K562 (cell line): ENCODE measurements around the gene TMEM222. TPM values are rescaled to one million over a fixed set of nuclear protein-coding genes. Genes with fewer than 3 reads are reported as not detected.
A peak's percentile ranks its signal among the peaks of the same experiment; 100 is the strongest.

Source experiments
- ATF1 ChIP-seq, 2 experiments: fragments of 450-650 bp in 1 of 2; IDR thresholded peaks; 2 replicates each; pipeline ENCODE4 v1.6.1; 2016; ENCODE audit warnings: missing compliant biosample characterization in 1 of 2, missing genetic modification characterization in 1 of 2
- ELF1 ChIP-seq: fragments of 200-800 bp; sonication (Bioruptor generic); IDR thresholded peaks from 2 replicates; pipeline ENCODE4 v1.6.1; 2016; ENCODE audit warnings: missing genetic modification characterization, missing compliant biosample characterization
- ERF ChIP-seq: fragments of 450-650 bp; formaldehyde crosslinking; IDR thresholded peaks from 2 replicates; pipeline ENCODE4 v1.4.0; 2020; ENCODE audit warnings: mild to moderate bottlenecking, mixed read lengths
- ETS1 ChIP-seq: conservative IDR thresholded peaks from 2 replicates; pipeline ENCODE4 v1.6.1; 2011; ENCODE audit warnings: low read depth, mild to moderate bottlenecking, low read length; ENCODE audit not compliant: control insufficient read depth
- HBP1 ChIP-seq: fragments of 450-650 bp; formaldehyde crosslinking; IDR thresholded peaks from 2 replicates; pipeline ENCODE4 v1.4.0; 2022; ENCODE audit warnings: missing genetic modification characterization
- HDAC8 ChIP-seq: fragments of 450-650 bp; IDR thresholded peaks from 2 replicates; pipeline ENCODE4 v1.6.1; 2016; ENCODE audit warnings: mild to moderate bottlenecking, missing genetic modification characterization, moderate library complexity, missing compliant biosample characterization
- HMG20B ChIP-seq: fragments of 250-450 bp; sonication (Bioruptor Pico); IDR thresholded peaks from 2 replicates; pipeline ENCODE4 v1.5.0; 2021; ENCODE audit warnings: mild to moderate bottlenecking
- HMGN3 ChIP-seq: IDR thresholded peaks from 2 replicates; pipeline ENCODE4 v1.6.1; 2011; ENCODE audit warnings: borderline replicate concordance, low read depth, mild to moderate bottlenecking, mixed read lengths, low read length; ENCODE audit not compliant: insufficient read length; ENCODE audit errors: extremely low read depth
- KAT7 ChIP-seq: sonication (generic); formaldehyde crosslinking; IDR thresholded peaks from 2 replicates; pipeline ENCODE4 v1.8.0; 2022; ENCODE audit warnings: missing genetic modification reagents, mild to moderate bottlenecking, borderline replicate concordance
- MAFK ChIP-seq: IDR thresholded peaks from 2 replicates; pipeline ENCODE4 v1.6.1; 2011; ENCODE audit warnings: low read length, improper control_type of control experiment
- RCOR1 ChIP-seq, 2 experiments: IDR thresholded peaks; 2 replicates each; pipeline ENCODE4 v1.6.1; 2012; ENCODE audit warnings: low read depth in 2 of 2, low read length in 2 of 2, borderline replicate concordance in 1 of 2, improper control_type of control experiment in 1 of 2
- RFX5 ChIP-seq: IDR thresholded peaks from 2 replicates; pipeline ENCODE4 v1.6.1; 2011; ENCODE audit warnings: low read depth, mild to moderate bottlenecking, improper control_type of control experiment, low read length
- SMC3 ChIP-seq: conservative IDR thresholded peaks from 2 replicates; pipeline ENCODE4 v1.6.1; 2011; ENCODE audit warnings: low read depth, low read length, improper control_type of control experiment; ENCODE audit not compliant: insufficient read depth
- TFAP4 ChIP-seq: sonication (generic); formaldehyde crosslinking; IDR thresholded peaks from 2 replicates; pipeline ENCODE4 v1.8.0; 2022; ENCODE audit warnings: missing genetic modification reagents, mild to moderate bottlenecking, moderate library complexity, borderline replicate concordance
- THRB ChIP-seq: fragments of 450-650 bp; formaldehyde crosslinking; conservative IDR thresholded peaks from 2 replicates; pipeline ENCODE4 v1.4.0; 2022; ENCODE audit warnings: mild to moderate bottlenecking, missing genetic modification characterization
- TSC22D4 ChIP-seq: fragments of 450-650 bp; IDR thresholded peaks from 2 replicates; pipeline ENCODE4 v1.6.1; 2016; ENCODE audit warnings: missing genetic modification characterization, missing biosample characterization, control low read depth
- ZNF239 ChIP-seq: fragments of 250-450 bp; sonication (Bioruptor Pico); IDR thresholded peaks from 2 replicates; pipeline ENCODE4 v1.4.0; 2020; ENCODE audit warnings: mild to moderate bottlenecking
- ZNF449 ChIP-seq: fragments of 250-450 bp; sonication (Bioruptor Pico); IDR thresholded peaks from 2 replicates; pipeline ENCODE4 v1.8.0; 2022; ENCODE audit warnings: moderate library complexity, mild to moderate bottlenecking, inconsistent platforms
- ZNF511 ChIP-seq: sonication (generic); formaldehyde crosslinking; IDR thresholded peaks from 2 replicates; pipeline ENCODE4 v1.8.0; 2022; ENCODE audit warnings: mild to moderate bottlenecking, missing genetic modification reagents
- ZNF785 ChIP-seq: fragments of 250-450 bp; sonication (Bioruptor Pico); IDR thresholded peaks from 2 replicates; pipeline ENCODE4 v1.4.0; 2020; ENCODE audit warnings: mild to moderate bottlenecking
- polyA plus RNA-seq, 8 experiments: library from polyadenylated mRNA; depleted of rRNA in 4 of 8; stranded (reverse) in 5 of 8; unstranded in 3 of 8; fragments of >200 nt; fragmentation: Nextera tagmentation in 2 of 8; fragmentation: Illumina TruSeq in 1 of 8; extraction: Ambion mirVana in 2 of 8; extraction: Trizol in 1 of 8; gene quantifications; 2 replicates each; pipeline versions ENCODE4 v1.2.1 to v1.2.3, GENCODE V29; 2011 to 2014; ENCODE audit warnings: inconsistent platforms in 1 of 8, missing spikeins in 1 of 8
- total RNA-seq, 7 experiments: library from RNA; depleted of rRNA in 6 of 7; stranded (reverse); fragments of >200 nt in 6 of 7; fragmentation: Illumina TruSeq in 2 of 7; extraction: Trizol in 2 of 7; gene quantifications; 2 replicates each; pipeline versions ENCODE4 v1.2.1 to v1.2.3, GENCODE V29; 2011 to 2021; ENCODE audit warnings: low replicate concordance in 1 of 7

The TMEM222 gene
- total and polyA plus RNA-seq, 9 of the 15 experiments (the other 6 are each of a cell fraction or from before 2014, with no cell fraction given): 6.9 to 48.0 (median 32.8) TPM

- TF ChIP-seq THRB (CRISPR knock-in tag) (no peak), ZNF239 (CRISPR knock-in tag) (no peak), SMC3 (no peak), ERF (CRISPR knock-in tag) (0 out of 2 replicates have a peak, but pooled peaks have one; percentile 66), ATF1 (CRISPR knock-in tag; IDR thresholded peaks at IDR 0.05) (no peak), ATF1 (tag; IDR thresholded peaks at IDR 0.05) (no peak), TFAP4 (CRISPR knock-in tag) (peak; percentile 91), KAT7 (CRISPR knock-in tag) (no peak), ZNF785 (no peak), HMGN3 (peak; percentile 64), RCOR1 (IDR thresholded peaks at IDR 0.05; ENCODE audit: borderline replicate concordance in 1 of 2, low read depth in 2 of 2, low read length in 2 of 2) (0 out of 4 replicates have a peak, but pooled peaks of 1 of the 2 experiments have one; percentile 32), MAFK (peak; percentile 46), ZNF449 (CRISPR knock-in tag) (no peak), RFX5 (no peak), ZNF511 (no peak), HDAC8 (tag) (no peak), TSC22D4 (tag) (no peak), ETS1 (no peak; the same call in 1 of the 2 replicates), HBP1 (CRISPR knock-in tag) (no peak), ELF1 (tag) (no peak), HMG20B (CRISPR knock-in tag) (no peak)
Measured at GRCh38 chr1:27341525-27342252, 19.7 kb downstream of the TMEM222 start, which contains the start of gene SYTL1 (continued).
